CD4-positive, alpha-beta T cell treated with Interleukin-15 for 4 hours (primary cell): ENCODE data around the gene TAB2.

Source experiments
- DNase-seq: peaks from one replicate; pipeline ENCODE4 v3.0.0-alpha.2; 2020; ENCODE audit warnings: low spot score

Gene TAB2, protein sequence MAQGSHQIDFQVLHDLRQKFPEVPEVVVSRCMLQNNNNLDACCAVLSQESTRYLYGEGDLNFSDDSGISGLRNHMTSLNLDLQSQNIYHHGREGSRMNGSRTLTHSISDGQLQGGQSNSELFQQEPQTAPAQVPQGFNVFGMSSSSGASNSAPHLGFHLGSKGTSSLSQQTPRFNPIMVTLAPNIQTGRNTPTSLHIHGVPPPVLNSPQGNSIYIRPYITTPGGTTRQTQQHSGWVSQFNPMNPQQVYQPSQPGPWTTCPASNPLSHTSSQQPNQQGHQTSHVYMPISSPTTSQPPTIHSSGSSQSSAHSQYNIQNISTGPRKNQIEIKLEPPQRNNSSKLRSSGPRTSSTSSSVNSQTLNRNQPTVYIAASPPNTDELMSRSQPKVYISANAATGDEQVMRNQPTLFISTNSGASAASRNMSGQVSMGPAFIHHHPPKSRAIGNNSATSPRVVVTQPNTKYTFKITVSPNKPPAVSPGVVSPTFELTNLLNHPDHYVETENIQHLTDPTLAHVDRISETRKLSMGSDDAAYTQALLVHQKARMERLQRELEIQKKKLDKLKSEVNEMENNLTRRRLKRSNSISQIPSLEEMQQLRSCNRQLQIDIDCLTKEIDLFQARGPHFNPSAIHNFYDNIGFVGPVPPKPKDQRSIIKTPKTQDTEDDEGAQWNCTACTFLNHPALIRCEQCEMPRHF

DNA sequence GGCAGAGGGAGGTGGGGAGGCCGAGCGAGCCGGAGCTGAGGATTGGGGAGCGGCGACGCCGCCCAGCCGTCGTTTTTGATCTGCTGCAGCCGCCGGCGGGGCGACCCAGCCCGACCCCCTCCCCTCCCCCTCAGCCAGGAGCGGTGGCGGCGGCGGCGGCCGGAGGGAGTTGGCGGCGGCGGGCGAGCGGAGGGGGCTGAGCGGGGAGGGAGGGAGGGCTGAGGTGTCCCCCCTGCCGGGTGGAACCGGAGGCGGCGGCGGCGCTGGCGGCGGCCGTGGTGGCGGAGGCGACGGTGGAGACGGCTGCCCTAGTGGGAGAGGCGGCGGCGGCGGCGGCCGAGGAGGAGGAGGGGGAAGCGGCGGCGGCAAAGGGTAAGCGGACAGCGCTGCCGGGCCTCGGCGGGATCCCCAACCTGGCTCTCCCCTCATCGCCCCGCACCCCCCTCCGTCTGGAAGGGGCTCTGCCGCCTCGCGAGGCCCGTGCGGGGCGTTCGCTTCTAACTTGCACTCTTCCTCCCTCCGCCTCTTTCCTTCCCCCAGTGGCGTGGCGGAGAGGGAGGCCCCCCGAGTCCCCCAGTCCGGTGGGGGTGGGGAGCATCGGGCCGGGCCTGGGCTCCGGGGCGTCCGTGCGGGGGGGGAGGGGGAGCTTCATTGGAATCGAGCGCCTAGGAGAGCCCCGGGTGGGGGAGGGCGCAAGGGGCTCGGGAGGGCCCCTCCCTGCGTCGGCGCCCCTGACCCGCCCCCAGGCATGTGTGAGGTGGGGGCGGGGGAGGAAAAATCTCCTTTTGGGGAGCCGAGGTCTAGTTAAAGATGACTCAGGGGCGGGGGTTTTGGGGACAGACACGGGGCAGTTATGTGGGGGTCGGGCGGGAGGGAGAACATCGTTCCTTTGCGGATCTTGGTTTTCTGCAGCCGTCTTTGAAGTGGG, at the start of gene TAB2:
TSS of gene TAB2 (plus strand) at position 69 of the 928 bp plus-strand sequence. CDS start 52,286 bp downstream, outside the sequence.
- DNase-seq: peak; percentile 75

DNA sequence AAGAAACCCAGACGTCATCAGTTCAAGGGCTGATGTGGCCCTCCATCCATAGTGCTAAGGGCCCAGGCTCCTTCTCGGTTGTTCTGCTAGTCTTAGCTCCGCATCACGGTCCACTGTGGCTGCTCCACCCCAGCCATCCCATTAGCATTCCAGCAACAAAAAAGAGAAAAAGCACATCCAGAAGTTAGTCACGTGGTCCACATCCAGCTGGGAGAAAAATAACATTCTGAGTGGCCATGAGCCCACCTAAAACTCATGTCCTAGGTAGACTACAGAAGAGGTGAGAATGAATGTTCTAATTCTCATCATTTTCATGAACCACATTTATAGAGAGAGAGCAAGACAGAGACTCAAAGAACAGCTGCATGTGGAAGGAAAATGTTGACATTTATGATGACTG, 49.4 kb upstream of the TAB2 start:
- no peak for DNase-seq

DNA sequence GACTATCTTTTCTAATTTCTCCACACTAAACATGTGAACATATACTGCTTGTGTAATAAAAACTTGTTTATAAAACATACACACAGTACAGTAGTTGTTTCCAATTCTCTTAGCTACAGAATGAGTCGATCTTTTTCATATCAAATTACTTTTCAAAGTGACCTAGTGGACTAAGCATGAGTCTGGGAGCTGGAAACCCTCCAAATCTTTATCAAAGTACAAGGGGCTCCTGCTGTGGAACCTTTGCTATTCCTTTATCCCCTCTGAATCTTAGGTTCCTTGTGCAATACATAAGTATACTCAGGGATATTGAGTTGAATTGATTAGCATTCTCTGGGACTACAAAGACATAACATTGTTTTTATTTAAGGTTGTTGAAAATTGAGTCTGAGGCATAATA, 48.7 kb upstream of the TAB2 start:
- no peak for DNase-seq

DNA sequence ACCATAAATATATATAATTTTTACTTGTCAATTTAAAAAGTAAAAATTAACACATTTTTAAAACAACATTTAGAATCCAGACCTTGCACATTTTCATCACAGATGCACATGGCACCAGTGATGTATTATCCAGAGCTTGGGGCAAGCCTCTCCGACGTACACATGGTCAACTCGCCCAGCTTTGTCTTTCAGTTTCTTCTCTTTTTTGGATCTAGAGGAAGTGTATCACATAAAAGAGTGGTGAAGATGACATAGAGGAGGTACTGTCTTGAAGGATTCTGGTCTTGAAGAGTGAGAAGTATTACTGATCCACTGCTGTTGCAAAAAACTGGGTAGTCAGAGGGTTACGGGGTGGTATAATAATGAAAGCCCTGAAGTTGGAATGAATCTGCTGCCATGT, 46.9 kb upstream of the TAB2 start:
- DNase-seq: no peak

DNA sequence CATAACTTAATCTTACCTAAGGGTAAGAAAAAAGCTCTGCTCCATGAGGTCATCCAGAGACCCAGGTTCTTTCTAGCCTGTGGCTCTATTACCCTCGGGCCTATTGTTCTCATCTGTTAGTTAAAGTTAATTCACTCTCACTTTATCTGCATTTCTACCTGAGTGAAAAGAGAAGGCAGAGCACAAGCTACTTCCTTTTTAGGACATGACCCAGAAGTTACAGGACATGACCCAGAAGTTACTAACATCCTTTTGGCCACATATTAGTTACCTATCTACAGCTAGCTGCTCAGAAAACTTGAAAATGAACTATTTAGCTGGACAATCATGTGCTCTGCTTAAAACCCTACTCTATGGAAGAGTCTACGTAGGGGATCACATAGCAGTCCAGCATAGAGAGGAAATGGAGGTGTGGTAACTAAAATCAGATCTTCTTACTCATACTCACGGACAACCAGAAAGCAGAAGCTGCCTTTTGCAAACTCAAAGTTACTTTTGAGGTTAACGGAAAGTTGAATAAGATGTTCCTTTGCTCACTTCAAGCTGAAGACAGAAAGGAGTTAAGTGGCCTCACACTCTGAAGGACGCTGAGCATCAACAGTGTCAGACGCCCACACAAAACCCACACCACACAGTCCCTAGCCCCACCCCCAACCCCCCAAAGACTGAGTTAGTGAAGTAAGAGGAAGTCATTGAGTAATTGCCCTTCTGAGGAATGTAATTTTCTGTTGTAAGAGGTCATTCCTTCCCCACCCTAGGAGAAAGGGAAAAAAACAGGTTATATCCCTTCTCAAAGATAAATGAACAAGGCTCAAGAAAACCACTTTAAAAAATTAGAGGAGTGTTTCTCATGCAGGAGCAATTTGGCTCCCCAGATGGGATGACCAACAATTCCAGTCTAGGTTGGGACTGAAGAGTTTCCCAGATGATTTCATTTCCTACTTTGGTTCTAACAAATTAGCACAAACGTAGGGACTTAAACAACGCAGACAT, 45.9 kb upstream of the TAB2 start:
- DNase-seq: peak; percentile 49

DNA sequence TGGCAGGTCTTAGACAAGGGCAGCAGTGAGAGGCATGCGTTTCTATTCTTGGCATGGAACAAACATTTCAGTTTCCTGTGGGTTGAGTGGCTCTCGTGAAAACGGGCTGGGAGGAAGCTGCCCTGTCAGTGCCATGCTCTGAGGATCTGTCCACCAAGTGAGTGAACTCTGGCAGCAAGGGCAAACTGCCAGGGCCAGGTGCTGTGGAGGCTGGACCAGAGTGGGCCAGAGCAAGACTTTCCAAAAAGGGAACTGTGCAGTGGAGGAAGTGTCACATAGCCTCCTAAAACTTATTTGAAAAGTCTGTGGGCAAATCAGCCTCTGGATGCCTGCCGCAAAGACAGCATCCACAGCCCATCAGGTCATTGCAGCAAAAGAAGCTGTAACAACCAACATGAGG, 44.2 kb upstream of the TAB2 start:
- no peak for DNase-seq

DNA sequence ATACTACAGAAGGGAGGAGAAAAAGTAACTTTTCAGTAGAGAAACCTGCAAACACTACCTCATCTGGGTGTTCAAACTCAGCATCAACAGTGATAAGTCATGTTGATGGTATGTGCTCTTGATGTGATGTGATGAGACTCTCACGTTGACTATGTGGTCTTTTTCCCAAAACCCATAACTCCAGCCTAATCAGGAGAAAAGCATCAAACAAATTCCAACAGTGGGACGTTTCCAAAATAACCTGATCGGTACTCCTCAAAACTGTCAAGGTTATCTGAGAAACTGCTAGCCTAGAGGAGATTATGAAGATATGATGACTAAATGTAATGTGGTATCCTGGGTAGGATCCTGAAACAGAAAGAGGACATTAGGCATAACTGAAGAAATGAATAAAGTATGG, 41.9 kb upstream of the TAB2 start:
- DNase-seq: no peak

DNA sequence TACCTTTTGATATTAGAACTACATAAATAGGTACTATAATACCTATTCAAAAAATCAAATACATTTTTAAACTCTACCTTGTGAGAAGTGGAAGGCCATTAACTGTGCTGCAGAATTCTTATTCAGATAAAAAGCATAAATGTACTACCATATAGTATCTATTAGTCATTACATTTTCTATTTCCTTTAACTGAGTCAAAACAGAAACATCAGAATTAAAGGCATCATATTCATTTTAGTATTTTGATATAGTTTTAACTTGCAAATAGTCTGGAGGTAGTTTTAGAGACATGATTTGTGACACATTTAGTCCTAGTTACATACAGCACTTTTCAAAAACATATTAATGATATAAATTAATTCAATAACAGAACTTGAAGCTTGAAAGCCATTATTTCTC, 39.9 kb upstream of the TAB2 start:
- DNase-seq: no peak

DNA sequence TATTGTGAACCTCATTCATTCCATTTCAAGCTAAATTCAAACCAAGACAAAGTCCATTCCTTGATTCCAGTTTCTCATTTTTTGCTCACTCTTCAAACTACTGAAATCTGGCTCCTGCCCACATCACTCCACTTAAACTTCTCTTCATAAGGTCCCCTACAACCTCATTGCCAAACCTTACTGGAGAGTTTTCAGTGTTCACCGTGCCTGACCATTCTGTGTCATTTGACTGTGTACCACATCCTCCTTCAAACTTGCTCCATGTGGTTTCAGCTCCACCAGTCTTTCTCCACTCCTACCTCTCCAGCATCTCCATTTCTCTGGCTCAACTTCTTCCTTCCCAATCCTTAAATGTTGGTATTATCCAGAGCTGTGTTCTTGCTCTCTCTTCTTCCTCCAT, 38.5 kb upstream of the TAB2 start:
- DNase-seq: no peak

DNA sequence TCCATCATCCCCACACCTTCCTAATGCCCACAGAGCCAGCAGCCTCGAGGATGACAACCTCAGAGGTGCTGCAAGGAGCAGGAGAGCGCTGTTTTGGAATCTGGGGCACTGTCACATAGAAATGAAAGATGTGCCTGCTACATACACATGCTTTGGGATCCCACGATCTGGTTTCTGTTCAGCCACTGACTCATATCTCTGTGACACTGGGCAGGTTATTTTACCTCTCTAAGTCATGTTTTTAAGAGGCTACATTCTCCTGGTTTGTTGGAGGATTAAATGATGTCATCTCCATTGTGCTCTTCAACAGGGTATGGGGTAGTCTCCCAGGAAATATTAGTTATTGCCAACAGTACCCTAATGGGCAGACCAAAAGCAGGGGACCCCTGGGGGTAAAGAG, 32.6 kb upstream of the TAB2 start:
- no peak for DNase-seq

DNA sequence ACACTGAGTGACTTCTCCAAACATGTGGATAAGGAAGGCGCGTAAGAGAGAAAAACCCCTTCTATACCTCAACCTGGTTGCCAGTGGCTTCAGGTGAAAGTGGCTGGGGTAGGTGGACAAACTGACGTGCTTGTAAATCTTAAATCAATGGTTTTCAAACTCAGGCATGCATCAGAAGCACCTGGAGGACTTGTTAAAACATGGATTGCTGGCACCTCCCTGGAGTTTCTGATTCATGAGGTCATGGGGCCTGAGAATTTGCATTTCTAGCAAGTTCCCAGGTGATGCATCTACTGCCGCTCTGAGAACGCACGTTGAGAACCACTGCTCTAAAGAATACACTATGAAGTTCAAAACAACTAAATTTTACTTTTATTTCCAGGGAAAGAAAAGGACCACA, 31.9 kb upstream of the TAB2 start:
- DNase-seq: no peak

DNA sequence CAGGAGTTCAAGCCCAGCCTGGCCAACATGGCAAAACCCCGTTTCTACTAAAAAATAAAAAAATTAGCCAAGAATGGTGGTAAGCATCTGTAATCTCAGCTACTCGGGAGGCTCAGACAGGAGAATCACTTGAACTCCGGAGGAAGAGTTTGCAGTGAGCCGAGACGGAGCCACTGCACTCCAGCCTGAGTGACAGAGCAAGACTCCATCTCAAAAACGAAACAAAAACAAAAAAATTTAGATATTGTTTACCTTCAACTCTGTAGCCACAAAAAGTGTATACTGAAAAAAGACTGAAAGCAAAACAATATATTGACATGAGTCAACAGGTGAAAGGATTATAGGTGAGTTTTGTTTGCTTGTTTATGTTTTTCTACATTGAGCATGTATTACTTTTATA, 30.6 kb upstream of the TAB2 start:
- DNase-seq: no peak

DNA sequence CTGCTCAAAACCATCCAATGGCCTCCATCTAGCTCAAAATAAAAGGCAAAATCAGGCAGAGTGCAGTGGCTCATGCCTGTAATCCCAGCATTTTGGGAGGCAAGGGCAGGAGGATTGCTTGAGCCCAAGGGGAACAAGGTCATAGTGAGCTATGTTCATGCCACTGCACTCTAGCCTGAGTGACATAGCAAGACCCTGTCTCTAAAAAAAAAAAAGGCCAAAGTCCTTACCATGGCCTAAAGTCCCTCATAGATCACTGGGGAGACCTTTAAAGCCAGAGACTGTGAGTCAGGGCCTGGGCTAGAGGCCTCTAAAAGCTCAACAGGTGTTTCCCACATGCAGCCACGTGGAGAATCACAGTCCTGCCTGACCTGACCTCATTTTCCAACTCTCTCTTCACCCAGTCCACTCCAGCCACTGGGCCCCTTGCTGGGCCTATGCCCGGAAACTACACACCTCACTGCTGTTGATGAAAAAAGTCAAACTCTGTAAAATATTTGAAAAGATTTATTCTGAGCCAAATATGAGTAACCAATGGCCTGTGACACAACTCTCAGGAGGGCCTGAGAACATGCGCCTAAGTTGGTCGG, 28.2 kb upstream of the TAB2 start:
- DNase-seq: no peak

DNA sequence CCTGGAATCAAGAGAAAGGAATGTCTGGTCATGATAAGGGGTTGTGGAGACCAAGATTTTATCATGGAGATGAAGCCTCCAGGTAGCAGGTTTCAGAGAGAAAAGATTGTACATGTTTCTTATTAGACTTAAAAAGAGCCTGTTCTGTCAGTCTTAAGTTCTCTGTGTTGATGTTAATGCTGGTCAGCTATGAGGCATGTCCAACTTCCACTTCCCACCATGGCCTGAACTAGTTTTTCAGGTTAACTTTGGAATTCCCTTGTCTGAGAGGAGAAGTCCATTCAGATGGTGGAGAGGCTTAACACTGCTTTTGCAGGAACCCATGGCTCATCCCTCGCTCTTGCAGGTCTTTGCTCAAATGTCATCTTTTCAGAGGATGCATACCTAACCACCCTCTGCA, 27.5 kb upstream of the TAB2 start:
- no peak for DNase-seq

DNA sequence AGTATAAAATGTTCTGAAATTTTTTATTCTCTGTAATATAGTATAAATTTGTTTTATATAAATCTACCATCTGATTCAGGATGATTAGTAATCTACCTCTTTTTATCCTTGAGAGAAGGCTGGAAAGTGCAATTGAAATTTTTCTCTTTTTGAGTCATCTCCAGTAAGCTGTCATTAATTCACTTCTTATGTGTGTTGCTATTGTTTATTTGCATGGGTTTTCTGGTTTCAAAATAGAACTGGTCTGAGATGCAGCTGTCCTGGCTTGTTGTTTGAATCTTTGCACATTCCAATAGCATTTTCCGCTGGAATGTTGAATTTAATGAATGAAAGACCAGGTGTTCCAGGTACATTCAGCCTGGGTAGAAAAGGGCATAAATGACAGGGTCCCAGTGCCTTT, 24.3 kb upstream of the TAB2 start:
- no peak for DNase-seq

DNA sequence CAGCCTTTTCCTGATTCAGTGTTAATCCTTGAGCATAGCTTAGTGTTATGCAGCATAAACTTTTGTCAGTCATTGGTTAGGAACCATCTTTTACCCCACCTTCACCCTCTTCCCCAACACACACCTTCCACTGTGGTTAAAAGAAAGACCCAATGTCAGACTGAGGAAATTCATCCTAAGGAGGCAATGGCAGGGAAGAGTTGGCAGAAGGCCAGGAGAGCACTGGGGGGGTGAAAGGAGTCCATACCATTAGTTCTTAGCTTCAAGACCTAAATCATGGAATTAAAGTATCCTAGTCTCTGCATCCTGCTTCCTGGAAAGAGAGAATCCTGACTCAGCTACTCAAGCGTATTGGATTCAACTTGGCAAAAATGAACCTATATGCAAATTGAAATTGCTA, 16.9 kb upstream of the TAB2 start:
- DNase-seq: no peak

DNA sequence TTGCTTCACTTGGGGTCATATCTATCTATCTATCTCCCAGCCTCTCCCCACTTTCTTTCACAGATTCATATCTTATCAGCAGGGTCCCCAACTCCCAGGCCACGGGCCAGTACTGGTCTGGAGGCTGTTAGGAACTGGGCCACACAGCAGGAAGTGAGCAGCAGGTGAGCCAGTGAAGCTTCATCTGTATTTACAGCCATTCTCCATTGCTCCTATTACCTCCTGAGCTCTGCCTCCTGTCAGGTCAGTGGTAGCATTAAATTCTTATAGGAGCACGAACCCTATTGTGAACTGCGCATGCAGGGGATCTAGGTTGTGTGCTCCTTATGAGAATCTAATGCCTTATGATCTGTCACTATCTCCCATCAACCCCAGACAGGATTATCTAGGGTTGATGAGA, 14.8 kb upstream of the TAB2 start:
- no peak for DNase-seq

DNA sequence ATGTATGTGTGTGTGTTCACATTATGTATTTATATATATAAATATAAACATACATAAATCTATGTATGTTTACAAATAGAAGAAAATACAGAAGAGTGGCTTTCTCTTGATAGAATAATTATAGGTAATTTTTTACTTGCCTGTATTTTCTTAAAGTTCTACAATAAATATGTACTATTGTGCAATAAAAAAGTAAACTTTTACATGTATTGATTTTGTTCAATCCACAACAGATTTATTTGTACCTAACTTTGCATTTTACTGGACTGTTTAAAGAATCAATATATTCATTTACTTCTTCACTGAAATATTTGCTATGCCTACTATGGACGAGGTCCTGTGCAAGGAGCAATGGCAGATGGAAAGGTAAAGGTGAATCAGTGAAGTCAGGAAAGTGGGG, 14.0 kb upstream of the TAB2 start:
- no peak for DNase-seq

DNA sequence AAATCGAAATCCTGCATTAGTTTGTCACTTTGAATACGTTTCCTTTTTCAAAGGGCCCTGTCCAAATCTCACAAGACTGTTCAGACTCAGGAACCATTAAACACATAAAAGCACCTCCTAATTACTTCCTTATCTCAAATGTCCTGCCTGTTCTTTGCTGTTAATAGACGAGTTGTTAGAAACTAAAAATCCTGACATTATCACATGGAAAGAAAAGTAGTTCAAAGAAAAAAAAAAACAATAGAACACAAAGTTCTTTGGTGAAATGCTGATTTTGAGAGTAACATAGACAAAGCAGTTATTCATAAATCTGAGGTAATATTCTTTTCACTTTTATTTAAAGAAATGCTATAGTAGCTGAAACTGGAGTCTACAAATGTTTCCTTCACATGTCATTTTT, 12.1 kb upstream of the TAB2 start:
- DNase-seq: no peak

DNA sequence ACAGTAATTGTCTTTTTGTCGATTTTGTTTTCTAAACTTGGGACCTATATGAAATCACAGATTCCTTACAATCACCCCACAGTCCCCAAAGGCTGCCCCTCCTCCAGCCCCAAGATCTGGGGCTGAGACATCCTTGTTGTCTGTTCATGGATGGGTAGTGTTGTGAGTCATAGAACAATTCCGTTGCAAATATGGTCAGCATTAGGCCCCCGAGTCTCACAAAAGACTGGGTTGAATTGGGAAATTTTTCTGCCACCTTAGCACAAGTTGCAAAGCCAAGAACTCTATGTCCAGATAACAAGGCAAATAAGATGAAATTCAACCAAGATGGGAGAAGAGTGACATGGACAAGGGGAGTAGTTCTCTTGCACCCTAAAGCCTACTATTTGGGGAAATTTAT, 10.5 kb upstream of the TAB2 start:
- DNase-seq: no peak

DNA sequence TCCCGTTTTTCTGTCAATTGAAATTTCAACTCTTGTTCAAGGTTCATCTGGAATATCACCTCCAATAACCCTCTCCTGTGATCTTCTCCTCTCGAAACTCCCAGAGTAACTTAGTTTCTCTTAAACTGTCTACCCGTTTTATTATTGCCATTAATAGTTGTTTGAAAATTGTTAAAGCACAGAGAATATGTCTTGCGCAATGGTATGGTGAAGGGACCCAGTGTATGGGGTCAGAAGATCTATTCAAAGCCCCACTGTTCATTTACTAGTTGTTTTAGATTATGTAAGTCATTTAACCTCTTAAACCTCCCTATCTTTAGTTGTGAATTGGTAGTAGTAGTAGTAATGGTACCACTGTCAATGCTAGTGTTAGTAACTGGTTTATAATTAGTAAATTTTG, 6.2 kb upstream of the TAB2 start:
- no peak for DNase-seq
